Measurements from ENCODE around the gene GLT6D1.
A peak's percentile ranks its signal among the peaks of the same experiment; 100 is the strongest.
"Not testable (repeated sequence)": the region's sequence is repeated elsewhere in the genome, so short reads cannot be mapped to it uniquely, and the experiment has no call there.

Gene GLT6D1, protein sequence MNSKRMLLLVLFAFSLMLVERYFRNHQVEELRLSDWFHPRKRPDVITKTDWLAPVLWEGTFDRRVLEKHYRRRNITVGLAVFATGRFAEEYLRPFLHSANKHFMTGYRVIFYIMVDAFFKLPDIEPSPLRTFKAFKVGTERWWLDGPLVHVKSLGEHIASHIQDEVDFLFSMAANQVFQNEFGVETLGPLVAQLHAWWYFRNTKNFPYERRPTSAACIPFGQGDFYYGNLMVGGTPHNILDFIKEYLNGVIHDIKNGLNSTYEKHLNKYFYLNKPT

DNA sequence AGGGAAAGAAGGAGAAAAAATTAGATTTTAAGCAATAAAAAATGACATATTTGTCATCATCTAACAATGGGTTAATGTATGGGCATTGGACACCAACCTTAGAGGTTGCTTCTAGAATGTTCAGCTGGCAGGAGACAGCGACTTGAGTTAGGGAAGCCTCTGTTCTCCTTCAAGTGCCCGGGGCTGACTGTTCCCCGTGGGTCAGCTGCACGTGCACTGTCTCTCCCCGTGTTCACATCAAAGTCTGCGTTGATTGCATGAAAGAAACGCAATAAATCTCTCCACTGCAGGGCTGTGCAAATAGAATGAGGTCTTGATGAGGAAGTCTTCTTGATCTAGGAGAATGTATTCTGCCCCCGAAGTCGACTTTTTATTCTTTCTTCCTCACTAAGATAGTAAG, at the start of gene GLT6D1:
GLT6D1 (minus strand) TSS at position 345 of the 400 bp plus-strand sequence. CDS start 353 bp downstream, outside the sequence.
- DNase-seq: no peak

DNA sequence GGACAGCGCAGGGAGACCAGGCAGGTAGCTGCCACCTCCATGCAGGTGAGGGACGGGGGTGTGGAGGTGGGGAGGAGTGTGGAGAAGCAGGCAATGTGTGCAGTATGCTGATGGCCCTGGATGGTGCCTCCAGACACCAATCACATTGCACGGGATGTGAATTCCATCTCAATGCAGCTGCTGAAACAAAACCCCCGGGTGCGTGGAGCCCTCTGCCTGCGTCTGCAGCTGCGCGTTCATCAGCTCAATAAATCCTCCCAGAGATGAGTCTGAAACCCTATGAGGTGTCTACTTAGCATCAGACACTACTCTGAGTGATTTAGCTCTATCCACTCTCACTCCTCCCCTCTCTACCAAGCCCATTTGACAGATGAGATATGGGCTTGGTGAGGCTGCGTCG, 49.7 kb upstream of the GLT6D1 start:
- no peak for DNase-seq

DNA sequence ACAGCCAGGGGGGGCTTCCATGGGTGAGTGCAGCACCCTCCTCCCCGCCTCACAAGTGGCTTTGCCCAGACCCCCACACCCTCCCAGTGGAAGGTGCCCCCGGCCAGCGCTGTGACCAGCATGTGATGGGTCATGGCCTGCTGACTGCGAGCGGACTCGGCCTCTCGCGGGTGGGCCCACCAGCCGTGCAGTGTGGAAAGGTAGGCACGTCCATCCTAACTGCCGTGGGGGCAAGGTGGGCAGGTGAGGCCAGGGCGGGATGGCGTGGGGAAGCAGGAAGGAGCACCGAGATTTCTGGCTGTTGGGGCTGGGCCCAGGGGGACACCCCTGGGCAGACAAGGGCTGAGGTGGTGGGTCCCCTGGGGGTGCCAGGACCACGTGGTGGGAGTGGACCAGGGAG, 47.9 kb upstream of the GLT6D1 start:
- DNase-seq: no peak

DNA sequence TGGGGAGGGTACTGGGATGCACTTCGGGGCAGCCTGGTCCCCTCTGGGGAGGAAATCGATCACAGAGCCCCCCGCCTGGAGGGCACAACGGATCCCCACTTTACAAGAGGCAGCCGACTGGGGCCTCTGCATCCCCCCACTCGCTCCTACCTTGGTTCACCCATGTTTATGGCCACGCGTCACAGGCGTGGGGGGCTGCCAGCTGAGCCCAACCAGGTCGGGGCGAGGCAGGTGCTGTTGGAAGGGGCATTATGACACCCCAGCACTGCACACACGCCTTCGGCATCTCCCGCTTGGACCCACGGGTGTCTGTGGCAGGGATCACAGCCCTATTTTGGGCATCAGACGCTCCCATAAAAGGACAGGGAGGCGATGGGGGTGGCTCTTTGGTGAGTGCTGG, 45.4 kb upstream of the GLT6D1 start:
- DNase-seq: no peak

DNA sequence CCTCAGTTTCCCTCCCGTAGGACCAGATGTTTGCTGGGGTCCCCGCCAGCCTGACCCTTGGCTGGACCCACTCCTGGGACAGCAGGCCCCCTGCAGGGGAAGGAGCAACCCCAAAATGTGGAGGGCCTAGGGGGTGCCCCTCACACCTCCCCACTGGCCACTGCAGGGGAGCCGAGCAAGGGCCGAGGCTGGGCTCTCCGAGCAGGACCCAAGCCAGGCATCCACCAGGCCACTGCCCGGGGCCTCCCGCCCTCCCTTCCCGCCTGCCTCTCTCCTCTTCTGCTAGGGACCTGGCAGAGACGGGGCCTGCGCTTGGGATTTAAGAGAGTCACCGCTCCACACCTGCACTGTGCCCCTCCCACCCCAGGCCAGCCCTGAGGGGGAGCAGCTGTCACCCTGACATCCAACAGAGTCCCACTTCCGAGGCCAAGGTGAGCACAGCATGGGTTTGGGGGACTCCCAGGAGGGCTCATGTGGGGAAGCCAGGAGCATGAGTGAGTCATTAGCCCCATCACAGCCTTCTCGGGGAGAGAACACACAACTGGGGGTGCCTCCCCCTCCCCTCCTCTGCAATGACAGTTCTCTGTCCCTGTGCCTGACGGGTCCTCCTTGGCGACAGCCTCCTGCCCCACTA, 44.2 kb upstream of the GLT6D1 start:
- DNase-seq: no peak

DNA sequence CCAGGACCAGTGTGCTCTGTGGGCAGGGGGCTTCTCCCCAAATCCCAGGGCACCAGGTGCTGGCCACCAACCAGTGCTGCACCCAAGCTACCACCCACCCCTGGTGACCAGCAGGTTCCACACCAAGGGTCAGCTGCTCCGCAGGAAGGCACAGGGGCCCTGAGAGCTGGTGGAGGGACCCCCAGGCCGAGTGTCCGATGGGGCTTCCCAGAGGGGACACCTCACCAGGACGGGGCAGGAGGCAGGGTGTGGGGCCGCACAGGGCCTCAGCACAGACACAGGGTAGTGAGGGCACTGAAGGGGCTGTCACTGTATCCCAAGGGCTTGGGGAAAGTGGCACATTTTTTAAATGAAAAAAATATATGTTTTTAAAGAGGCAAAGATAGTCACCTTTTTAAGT, 41.8 kb upstream of the GLT6D1 start:
- no peak for DNase-seq

- no peak for DNase-seq
Observed at GRCh38 chr9:135680056-135680455, 40.7 kb upstream of the GLT6D1 start.

GRCh38 chr9:135678236-135679017, 39.1 kb upstream of the GLT6D1 start:
- DNase-seq: no peak

- no peak for DNase-seq
Observed at GRCh38 chr9:135677641-135678168, 38.4 kb upstream of the GLT6D1 start.

DNA sequence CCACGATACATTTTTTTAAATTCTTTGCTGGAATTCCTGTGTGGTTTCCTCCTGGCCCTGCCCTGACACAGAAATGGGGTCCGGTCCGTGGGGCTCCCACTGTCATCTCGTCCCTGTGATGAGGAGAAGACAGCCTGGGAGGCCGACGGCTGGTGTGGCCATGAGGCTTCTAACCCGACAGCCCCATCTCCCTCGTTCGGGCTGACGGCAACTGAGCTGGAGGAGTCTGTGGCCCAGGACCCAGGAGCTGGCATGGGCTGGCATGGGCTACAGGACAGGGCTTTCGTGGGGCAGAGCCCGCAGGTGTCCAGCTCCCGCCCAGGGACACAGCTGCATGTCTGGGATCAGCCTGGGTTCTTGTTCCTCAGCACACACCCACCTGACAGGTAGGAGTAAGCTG, 37.6 kb upstream of the GLT6D1 start:
- no peak for DNase-seq

GRCh38 chr9:135674977-135675376, 35.6 kb upstream of the GLT6D1 start:
- DNase-seq: no peak

DNA sequence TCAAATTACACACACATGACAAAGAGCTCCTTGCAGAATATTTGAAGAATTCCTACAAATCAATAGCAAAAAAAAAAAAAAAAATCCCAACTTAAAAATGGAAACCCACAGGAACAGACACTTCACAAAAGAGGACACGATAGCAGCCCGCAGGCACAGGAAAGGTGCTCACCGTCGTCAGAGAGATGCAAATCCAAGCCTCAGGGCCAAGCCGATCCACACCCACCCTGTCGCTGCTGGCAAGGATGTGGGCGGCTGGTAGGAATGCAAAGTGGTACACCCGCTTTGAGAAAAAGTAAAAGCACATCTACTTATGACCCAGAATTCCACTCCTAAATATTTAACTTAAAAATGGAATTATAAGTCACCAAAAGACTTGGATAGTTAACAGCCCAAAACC, 34.6 kb upstream of the GLT6D1 start:
- DNase-seq: no peak

GRCh38 chr9:135672786-135673185, 33.4 kb upstream of the GLT6D1 start:
- not testable (repeated sequence) for DNase-seq

GRCh38 chr9:135671591-135672041, 32.3 kb upstream of the GLT6D1 start:
- peak; percentile 19 for DNase-seq

- no peak for DNase-seq
Observed at GRCh38 chr9:135670721-135671590, 31.6 kb upstream of the GLT6D1 start.

DNA sequence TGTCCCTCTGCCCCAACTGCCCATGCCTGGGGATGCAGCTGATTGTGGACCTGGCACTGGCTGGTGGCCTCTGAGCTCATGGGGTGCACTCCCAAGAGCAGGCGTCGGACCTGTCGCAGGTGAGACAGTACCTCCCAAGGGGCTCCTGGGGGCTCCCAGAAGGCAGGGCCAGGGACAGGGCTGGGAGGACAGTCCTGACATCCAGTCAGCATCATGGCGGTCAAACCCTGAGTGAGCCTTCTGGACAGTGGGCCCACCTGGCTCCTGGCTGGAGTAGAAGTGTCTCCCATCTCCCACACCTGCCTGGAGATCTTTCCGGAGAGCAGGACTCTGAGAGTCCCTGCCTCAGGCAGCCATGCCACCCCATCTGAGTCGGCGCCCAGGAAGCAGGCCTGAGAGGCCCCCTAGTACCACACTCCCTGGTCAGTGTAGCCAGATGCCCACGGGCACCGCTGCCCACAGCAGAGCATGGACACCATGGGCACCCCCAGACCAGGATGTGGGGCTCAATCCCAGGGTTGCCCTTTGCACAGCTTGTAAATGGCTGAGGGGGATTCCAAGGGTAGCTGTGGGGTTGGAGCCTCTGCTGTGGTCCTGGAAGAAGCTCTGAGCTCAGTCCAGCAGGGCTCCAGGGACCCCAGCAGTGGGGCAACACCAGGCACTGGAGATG, 30.4 kb upstream of the GLT6D1 start:
- DNase-seq: no peak

DNA sequence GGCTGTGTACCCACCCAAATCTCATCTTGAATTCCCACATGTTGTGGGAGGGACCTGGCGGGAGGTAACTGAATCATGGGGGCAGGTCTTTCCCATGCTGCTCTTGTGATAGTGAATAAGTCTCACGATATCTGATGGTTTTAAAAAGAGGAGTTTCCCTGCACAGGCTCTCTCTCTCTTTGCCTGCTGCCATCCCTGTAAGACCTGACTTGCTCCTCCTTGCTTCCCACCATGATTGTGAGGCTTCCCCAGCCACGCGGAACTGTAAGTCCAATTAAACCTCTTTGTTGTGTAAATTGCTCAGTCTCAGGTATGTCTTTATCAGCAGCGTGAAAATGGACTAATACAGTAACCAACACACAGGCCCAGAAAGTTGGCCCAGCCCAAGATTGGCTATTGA, 29.7 kb upstream of the GLT6D1 start:
- DNase-seq: not testable (repeated sequence)

DNA sequence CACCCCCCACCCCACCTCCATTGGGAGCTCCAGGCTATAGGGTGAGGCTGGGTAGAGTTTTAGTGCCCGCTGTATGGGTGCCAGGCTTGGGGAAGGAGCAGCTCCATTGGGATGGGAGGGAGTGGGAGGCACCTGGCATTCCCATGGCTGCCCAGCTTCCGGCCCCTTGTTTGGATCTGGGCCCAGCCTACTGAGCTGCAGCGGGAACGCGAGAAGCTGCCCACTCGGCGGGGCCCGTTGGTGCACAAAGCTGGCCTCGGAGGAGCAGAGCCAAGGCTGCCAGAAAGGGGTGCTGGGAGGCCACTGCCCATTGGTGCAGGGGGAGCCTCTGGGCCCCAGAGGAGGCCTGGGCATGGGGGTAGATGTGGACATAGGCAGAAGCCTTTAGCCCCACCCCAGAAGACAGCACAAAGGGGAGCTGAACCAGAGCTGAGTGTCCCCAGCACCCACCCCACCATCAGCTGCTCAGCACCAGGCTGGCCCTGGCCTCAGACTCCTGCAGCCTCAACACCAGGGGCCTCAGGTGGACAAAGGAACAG, 28.2 kb upstream of the GLT6D1 start:
- DNase-seq: no peak

DNA sequence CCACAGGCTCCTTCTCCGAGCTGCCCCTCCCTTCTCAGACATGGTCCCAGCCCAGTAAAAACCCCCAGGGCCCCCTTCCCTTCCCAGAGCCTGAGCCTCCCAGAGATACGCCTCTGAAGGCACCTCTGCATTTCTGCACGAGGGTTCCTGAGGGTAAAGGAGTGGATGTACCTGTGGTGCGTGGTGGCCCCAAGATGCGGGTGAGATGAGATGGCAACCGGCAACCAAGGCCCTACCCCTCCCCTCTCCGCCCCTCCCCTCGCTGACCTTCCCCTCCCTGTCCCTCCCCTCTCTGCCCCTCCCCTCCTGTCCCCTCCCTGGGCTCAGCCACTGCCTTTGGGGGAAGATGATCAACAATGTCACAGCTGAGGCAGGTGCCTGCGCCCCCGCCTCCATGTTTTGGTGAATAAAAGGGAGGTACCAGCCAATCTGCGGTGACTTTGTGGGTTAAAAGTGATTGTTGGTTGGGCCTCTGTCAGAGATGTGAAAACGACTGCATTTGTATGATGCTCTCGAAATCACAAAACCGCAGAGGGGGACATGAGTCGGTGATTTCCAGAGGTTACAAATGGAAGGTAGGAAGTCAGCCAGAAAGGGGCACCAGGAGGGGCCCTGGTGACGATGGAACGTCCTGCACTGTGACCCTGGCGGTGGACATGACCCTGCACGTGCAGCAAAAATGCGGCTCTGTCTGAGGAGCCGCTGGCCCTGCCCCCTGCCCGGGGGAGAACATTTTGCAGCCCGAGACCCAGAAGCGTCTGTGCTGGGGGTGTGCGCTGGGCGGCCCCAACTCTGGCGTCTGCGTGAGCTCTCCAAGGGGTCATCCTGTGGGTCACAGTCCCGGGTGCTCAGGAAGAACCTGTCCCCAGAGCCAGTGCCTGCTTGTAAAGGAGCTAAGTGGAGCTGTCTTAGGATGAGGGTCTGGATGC, 27.5 kb upstream of the GLT6D1 start:
- DNase-seq: no peak

DNA sequence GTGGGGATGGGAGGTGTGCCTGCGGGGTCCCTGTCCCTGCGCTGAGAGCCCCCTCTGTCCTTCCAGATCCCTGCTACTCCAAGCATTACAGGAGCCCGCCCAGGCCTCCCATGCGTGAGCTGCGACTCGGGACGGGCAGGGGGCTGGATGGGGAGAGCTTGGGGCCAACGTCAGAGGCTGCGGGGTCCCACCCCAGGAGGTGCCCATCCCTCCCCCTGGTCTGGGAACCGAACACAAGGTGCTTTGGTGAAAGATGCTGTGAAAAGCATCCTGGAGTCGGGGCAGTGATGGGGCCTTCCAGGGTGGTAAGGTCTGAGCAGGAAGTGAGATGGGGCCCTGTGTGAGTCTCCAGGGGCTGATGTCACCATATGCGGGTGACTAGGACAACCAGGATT, 26.5 kb upstream of the GLT6D1 start:
- DNase-seq: no peak
